Fibroblast of pulmonary artery (primary cell): ENCODE measurements around the gene TANGO6.

Experiments
- DNase-seq: peaks from one replicate; pipeline ENCODE4 v3.0.0-alpha.2; 2010; ENCODE audit warnings: low read depth
- H3K4me3 ChIP-seq: replicated peaks from 2 replicates; pipeline ENCODE4 v1.5.1; 2011; ENCODE audit warnings: low read depth, mild to moderate bottlenecking, control low read depth, low read length, moderate library complexity
- TF ChIP-seq, protein P1 (sequence below): IDR thresholded peaks from 2 replicates; pipeline ENCODE4 v1.5.1; 2011; ENCODE audit warnings: mild to moderate bottlenecking, control low read depth, low read length, inconsistent platforms; ENCODE audit errors: missing control alignments

The TANGO6 gene

DNA sequence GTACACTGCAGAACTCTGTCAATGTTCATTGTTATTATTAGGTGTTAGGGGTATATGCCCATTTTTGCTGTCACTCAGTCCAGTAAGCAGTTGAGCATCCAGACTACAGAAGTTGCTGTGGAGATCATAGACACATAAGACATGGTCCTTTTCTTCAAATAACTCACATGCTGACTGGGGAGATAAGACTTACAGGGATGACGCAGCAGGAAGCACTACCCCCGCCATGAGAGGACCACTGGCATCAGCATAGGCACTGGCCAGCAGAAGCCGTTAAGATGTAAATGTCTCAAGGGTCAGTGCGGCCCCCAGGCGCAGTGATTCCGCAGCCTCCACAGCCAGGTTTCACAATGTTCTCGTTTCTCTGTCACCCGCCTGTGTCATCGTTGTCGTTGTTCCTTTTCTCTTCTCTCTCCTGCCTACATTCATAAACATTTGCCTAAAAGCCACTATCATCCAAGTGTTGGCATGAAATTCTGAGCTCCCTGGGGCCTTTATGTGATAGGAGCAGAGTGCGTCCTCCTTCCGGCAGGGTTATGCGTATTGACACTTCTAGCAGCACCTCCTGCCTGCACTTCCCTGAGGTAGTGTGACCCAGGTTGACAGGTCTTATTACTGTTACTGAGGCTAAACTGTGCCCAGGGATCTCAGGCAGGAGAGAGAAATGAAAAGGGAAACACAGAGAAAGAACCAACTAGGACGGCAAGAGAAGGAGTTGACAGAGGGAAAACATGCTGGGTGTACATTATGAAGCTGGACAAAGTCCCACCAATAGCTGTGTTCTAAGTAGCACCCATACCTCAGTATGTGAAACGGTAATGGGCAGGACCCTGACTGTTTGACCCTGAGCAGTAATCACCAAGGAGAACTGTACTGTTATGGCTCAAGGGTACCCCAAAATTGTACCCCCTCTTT lies 17.9 kb downstream of the TANGO6 start:
- DNase-seq, result no peak
- TF ChIP-seq, protein P1, sequence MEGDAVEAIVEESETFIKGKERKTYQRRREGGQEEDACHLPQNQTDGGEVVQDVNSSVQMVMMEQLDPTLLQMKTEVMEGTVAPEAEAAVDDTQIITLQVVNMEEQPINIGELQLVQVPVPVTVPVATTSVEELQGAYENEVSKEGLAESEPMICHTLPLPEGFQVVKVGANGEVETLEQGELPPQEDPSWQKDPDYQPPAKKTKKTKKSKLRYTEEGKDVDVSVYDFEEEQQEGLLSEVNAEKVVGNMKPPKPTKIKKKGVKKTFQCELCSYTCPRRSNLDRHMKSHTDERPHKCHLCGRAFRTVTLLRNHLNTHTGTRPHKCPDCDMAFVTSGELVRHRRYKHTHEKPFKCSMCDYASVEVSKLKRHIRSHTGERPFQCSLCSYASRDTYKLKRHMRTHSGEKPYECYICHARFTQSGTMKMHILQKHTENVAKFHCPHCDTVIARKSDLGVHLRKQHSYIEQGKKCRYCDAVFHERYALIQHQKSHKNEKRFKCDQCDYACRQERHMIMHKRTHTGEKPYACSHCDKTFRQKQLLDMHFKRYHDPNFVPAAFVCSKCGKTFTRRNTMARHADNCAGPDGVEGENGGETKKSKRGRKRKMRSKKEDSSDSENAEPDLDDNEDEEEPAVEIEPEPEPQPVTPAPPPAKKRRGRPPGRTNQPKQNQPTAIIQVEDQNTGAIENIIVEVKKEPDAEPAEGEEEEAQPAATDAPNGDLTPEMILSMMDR, result no peak
- H3K4me3 ChIP-seq, result no peak overlapping the region

DNA sequence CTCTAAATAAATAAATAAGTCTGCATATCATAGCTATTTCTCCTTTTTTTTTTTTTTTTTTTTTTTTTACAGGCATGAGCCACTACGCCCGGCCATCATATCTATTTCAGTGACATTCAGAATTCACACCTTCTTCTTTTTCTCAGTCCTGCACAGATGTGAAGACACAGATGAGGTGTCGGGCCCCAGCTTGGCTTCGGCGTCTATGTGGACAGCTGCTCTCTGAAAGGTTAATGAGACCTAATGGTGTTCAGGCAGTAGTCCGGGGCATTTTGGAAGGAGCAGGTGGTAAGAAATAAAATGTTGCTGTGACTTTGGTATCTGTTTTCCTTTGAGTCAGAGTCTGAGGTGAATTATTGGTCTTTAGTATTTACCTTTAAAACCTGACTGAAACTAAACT lies 23.6 kb downstream of the TANGO6 start:
- TF ChIP-seq, protein P1, result no peak
- DNase-seq, result no peak

DNA sequence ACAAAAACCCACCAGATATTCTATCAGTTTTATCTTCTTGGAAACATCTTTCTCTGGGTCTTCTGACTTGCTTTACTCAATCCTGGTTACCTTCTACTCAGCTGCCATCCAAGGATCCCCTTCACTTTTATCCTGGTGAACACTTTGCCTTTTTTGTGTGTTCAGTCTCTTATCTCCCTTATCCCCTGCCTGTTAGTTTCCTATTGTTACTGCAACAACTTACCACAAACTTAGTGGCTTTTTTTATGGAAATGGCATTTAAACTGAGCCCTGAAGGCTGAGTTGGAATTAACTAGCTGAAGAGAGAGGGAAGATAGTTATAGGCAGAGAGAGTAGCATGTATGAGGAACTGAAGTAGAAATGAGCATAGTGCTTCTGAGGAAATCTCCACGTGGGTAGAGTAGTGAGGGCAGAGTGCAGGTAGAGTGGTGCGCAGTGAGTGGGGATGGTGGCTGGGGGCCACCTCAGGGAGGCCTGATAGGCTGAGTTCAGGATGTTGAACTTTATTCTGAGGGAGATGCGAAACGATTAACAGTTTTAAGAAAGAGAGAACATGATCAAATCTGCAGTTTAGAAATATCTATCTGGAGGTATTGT lies 26.3 kb downstream of the TANGO6 start:
- H3K4me3 ChIP-seq, result no peak overlapping the region
- TF ChIP-seq, protein P1, result no peak
- DNase-seq, result no peak

More for the DNA sequence above, 23.6 kb downstream of the TANGO6 start:
- H3K4me3 ChIP-seq, result no peak overlapping the region

- H3K4me3 ChIP-seq, result no peak overlapping the region
- TF ChIP-seq, protein P1, result no peak
- no peak for DNase-seq
Measured at GRCh38 chr16:68873635-68874471, 30.5 kb downstream of the TANGO6 start.

- no peak for DNase-seq
- no peak overlapping the region for H3K4me3 ChIP-seq
- TF ChIP-seq, protein P1, result no peak
Measured at GRCh38 chr16:68875871-68876270, 32.5 kb downstream of the TANGO6 start.

GRCh38 chr16:68883685-68884084 lies 40.4 kb downstream of the TANGO6 start:
- no peak for DNase-seq
- TF ChIP-seq, protein P1, result no peak
- no peak overlapping the region for H3K4me3 ChIP-seq
